KOPT-K1 (cell line): ENCODE results near the gene SNTB2.

Experiments
- H3K27ac ChIP-seq: fragments of 200-600 bp; sonication (generic); 2 replicates; pipeline ENCODE4 v1.5.1; 2016; ENCODE audit warnings: antibody characterized with exemption, mild to moderate bottlenecking, low read depth, low read length; ENCODE audit not compliant: poor library complexity, severe bottlenecking
- H3K36me3 ChIP-seq: fragments of 200-600 bp; sonication (generic); 2 replicates; pipeline ENCODE4 v1.5.1; 2017; ENCODE audit warnings: antibody characterized with exemption, mild to moderate bottlenecking, low read length, moderate library complexity; ENCODE audit not compliant: insufficient read depth
- H3K9me3 ChIP-seq: fragments of 200-600 bp; sonication (generic); 2 replicates; pipeline ENCODE4 v1.5.1; 2017; ENCODE audit warnings: antibody characterized with exemption, low read length, mild to moderate bottlenecking; ENCODE audit not compliant: insufficient read depth, poor library complexity, severe bottlenecking

The SNTB2 gene

DNA sequence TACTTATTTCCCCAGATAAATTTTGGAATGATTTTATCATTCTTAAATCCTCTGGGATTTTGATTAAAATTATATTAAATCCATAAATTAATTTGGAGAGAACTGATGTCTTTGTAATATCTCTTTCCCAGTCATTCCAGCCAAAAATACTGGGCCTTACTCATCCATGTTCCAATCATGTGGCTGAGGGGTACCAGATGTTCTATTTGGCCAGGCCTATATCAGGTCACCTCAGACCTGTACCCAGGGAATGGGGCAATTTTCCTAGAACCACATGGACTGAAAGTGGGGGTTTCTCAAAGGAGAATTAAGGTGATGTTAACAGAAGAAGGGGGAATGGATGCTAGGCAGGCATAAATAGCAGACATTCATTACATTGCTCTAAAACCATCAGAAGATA, 7.5 kb downstream of the SNTB2 start:
- Histone ChIP-seq H3K27ac (no peak overlapping the region), H3K9me3 (no peaks in the 10 kb centered on the region), H3K36me3 (no peaks in the 10 kb centered on the region)

DNA sequence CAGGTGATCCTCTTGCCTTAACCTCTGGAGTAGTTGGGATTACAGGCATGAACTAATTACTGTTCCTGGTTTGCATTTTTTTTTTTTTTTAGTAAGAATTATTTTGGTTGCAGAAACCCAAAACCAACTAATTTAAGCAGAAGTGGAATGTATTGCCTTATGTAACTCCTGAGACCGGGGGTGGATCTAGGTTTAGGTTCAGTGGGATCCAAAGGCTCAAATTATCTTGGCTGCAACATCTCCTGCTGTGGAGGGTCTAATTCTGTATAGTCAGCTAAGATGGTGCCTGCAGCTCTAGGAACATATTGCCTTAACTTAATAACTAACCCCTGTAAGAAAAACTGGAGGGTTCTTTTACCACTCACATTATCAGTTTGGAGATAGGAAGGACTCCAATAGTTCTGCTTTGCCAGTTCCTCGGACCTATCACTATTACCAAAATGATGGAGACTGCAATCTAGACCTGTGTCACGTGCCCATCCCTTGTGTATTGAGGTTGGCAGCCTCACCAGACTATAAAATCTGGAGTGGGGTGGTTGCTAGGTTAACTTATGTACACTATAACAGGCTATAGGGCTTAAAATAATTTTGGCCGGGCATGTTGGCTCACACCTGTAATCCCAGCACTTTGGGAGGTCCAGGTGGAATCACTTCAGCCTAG, 8.5 kb downstream of the SNTB2 start:
- no peak overlapping the region for H3K27ac ChIP-seq
- H3K9me3 ChIP-seq = no peaks in the 10 kb centered on the region
- H3K36me3 ChIP-seq = no peaks in the 10 kb centered on the region

DNA sequence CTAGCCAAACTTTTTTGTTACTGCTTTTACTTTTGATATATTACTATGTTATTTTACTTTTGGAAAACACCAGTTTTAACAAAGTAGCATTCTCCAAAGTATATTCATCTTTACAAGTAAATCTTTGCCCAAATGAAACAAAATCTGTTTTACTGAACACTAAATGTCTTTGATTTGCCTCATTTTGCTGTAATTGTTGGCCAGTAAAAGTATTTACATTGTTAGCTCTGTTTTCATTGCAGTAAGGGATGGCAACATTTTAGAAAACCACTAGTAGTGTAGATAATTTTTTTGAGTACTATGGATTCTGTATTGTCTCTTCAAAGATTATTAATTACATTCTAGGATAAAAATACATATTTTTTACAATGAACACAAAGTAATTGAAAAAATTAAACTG, 10.6 kb downstream of the SNTB2 start:
- H3K9me3 ChIP-seq = no peaks in the 10 kb centered on the region
- no peaks in the 10 kb centered on the region for H3K36me3 ChIP-seq
- no peak overlapping the region for H3K27ac ChIP-seq

DNA sequence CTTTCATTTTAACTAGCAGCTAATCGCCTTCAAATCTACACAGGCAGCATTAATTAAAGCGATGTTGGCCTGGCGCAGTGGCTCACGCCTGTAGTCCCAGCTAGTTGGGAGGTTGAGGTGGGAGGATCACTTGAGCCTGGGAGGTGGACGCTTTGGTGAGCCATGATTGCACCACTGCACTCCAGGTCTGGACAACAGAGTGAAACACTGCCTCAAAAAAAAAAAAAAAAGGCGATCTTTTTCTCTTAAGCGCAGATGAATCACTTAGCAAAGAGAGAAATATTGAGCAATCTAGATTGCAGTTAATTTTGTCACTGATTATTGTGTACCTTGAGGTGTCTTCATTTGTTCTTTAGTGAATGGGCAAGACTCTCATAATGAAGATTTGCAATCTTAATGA, 12.4 kb downstream of the SNTB2 start:
- Histone ChIP-seq H3K9me3 (no peaks in the 10 kb centered on the region), H3K36me3 (no peaks in the 10 kb centered on the region), H3K27ac (no peak overlapping the region)

DNA sequence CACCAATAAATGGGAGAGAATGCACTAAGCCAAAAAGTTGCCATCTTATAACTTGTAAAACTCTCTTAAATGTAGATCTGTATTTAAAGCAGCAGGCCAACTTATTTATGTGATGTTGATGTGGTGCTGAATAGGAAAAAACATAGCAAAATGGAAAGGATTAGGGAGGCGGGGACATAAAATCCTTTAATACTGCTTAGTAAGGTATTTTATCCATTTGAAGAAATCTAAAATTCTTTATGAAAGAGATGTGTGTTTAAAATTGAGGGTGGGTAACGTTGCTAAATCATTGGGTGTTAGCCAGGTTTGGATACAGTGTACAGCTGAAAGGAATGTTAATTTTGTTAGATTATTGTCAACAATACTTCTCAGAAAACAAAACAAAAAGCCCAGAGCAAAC, 14.3 kb downstream of the SNTB2 start:
- no peak overlapping the region for H3K27ac ChIP-seq

DNA sequence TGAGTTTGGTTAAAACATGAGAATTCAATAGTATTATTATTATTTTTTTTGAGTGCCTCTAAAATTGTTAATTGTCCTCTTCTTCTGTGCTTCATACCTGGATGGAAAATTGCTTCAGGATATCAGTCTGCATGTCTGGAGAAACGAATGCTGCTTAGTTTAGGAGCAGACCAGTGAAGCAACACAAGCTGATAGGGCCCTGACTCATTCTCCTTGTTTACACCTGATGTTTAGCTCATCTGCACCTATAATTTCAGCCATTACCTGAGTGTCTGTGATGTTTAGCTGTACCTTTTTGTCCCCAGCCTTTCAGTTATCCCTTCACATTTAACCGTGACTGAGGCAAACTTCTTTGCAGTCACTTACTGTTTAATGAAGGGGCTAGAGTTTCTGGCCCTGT, 14.8 kb downstream of the SNTB2 start:
- no peaks in the 10 kb centered on the region for H3K9me3 ChIP-seq
- no peak overlapping the region for H3K27ac ChIP-seq
- H3K36me3 ChIP-seq = no peaks in the 10 kb centered on the region

More for the DNA sequence above, 14.3 kb downstream of the SNTB2 start:
- H3K9me3 ChIP-seq = no peaks in the 10 kb centered on the region
- H3K36me3 ChIP-seq = no peaks in the 10 kb centered on the region

DNA sequence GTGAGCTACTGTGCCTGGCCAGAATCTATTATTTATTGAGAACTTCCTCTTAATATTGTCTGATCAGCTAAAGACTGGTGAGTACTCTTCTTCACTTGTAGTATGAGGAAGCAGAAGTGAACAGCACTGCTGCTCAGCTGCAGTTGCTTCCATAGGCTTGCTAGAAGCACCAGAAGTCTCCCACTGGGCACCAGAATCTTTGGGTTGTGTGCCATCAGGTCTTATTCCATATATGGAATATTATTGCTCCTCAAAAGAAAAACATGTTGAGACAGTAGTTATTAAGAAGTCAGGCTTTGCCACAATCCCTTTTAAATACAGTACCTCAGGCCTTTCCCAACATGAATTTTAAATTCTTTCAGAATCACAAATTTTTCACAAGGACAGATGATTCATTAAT, 17.2 kb downstream of the SNTB2 start:
- no peaks in the 10 kb centered on the region for H3K36me3 ChIP-seq
- no peak overlapping the region for H3K27ac ChIP-seq
- H3K9me3 ChIP-seq = no peaks in the 10 kb centered on the region

DNA sequence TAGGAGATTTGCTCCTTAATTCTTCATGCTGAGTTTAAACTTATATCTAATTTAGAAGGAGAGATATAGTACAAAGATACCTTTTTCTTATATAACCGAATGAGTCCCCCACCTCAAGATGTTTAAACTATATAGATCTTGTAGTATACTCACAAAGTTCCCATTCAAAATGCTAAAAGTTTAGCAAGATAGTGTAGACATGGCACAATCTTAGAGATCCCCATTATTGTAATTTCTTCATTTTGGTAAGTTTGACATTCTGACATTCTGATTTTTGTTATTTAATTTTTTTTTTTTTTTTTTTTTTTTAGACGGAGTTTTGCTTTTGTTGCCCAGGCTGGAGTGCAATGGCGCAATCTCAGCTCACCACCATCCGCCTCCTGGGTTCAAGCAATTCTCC, 22.8 kb downstream of the SNTB2 start:
- Histone ChIP-seq H3K36me3 (no peaks in the 10 kb centered on the region), H3K27ac (no peak overlapping the region), H3K9me3 (no peaks in the 10 kb centered on the region)

DNA sequence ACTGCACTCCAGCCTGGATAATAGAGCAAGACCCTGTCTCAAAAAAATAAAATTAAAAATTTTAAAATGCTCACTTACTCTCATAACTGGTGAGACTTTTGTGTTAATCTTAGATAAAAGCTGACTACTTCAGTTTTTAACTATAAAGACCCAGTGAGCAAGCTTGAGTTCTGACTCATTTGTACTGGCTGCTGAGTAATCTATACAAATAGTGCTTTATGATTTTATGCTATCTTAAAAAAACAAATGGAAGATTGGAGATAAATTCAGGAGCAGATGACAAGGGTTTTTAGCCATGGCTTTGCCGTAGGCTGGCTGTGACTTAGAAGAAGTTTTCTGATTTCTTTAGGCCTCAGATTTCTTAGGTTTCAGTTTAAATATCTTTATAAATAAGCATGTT, 30.5 kb downstream of the SNTB2 start:
- Histone ChIP-seq H3K36me3 (no peaks in the 10 kb centered on the region), H3K27ac (no peak overlapping the region), H3K9me3 (no peaks in the 10 kb centered on the region)

DNA sequence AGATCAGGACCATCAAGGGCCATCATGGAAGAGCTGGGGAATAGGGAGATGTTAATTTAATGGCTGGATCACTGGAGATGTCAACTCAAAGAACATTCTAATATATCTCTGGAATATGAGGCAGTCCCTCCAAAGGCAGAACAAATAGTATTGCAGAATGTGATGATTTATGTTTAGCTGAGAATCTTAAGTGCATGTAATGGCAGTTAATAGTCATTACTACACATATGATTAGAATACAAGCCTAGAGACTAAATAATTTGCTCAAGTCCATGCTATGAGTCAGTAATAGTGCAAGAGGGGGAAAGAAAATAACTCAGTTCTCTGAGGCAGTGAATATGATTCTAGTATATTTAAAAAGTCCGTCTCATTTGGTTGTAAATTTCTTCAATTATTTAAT, 32.3 kb downstream of the SNTB2 start:
- Histone ChIP-seq H3K27ac (no peak overlapping the region), H3K36me3 (no peaks in the 10 kb centered on the region)

DNA sequence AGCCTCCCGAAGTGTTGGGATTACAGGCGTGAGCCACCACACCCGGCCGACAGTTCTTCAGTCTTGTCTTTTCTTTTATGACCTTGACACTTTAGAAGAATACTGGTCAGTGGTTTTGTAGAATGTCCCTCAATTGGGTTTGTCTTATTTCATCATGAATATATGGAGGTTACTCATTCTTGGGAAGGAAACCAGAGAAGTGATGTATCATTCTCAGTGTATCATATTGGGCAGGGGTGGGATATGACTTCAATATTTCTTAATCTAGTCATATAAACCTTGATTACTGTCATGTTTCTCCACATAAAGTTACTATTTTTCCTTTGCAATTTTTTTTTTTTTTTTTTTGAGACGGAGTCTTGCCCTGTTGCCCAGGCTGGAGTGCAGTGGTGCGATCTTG, 36.9 kb downstream of the SNTB2 start:
- no peaks in the 10 kb centered on the region for H3K9me3 ChIP-seq
- no peak overlapping the region for H3K27ac ChIP-seq
- no peaks in the 10 kb centered on the region for H3K36me3 ChIP-seq

More for the DNA sequence above, 32.3 kb downstream of the SNTB2 start:
- H3K9me3 ChIP-seq = no peaks in the 10 kb centered on the region

DNA sequence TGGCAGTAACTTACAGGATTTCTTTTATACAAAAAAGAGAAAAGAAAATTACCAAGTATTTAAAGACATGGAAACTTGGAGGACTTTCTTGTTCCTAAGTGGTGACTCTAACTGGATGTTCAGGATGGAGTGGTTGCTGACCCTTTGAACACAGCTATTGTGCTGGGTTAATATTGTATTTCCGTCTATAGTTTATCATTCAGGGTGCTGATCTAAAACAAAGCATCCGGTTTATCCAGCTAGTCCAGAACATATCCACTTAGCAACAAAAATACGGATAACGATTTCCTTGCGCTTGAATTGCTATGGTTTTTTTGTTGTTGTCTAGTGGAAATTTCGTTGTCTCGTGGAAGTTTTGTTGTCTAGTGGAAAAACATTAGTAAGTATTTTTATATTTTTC, 38.2 kb downstream of the SNTB2 start:
- Histone ChIP-seq H3K36me3 (no peaks in the 10 kb centered on the region), H3K27ac (no peak overlapping the region), H3K9me3 (no peaks in the 10 kb centered on the region)

DNA sequence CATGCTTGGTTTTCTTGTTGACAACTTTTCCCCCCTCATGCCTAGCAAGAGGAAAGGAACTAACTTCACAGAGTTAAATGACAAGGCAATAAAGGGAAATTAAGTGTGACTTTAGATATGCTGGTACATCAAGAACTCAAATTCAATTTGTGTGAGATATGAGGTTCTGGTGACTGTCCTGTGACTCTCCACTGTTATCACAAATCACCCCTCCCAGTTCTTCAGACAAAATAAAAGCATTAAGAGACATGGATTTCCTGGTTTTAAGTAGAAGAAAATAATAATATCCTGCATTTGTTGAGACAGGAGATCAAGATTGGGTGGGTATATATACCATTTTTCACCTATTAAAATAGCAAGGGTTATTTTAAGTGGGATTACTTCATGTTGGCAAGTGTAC, 46.2 kb downstream of the SNTB2 start:
- Histone ChIP-seq H3K36me3 (peaks cover 3% of the 10 kb centered on the region; the same call in 1 of the 2 replicates), H3K27ac (no peak overlapping the region), H3K9me3 (no peaks in the 10 kb centered on the region)

DNA sequence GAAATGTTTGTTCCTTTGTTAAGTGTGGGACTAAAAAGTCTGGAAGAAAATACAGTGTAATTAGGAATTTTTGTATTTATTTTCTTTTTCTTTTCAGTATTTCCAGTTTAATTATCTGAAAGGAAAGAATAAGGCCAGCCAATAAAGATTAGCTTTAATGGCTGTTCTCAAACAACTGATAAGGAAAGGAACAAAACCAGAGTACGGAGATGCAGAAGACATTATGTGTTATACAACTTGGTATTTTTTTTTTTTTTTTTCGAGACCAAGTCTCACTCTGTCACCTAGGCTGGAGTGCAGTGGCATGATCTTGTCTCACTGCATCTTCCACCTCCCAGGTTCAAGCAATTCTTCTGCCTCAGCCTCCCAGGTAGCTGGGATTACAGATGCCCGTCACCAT, 47.5 kb downstream of the SNTB2 start:
- Histone ChIP-seq H3K36me3 (peaks cover 3% of the 10 kb centered on the region; the same call in 1 of the 2 replicates), H3K9me3 (no peaks in the 10 kb centered on the region), H3K27ac (no peak overlapping the region)

DNA sequence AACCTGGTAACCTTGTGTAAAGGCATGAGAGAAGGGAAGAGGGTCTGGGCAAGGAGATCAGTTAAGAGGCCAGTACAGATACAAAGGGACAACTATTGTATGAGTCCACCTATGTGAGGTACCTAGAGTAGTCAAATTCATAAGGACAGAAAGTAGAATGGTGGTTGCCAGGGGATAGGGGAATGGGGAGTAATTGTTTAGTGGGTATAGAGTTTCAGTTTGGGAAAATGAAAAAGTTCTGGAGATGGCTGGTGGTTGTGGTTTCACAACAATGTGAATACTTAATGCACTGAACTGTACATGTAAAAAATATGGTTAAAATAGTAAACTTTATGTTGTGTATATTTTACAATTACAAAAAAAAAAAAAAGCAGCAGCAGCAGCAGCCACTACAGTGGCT, 49.4 kb downstream of the SNTB2 start:
- Histone ChIP-seq H3K9me3 (no peaks in the 10 kb centered on the region), H3K27ac (no peak overlapping the region), H3K36me3 (peaks cover 3% of the 10 kb centered on the region)

DNA sequence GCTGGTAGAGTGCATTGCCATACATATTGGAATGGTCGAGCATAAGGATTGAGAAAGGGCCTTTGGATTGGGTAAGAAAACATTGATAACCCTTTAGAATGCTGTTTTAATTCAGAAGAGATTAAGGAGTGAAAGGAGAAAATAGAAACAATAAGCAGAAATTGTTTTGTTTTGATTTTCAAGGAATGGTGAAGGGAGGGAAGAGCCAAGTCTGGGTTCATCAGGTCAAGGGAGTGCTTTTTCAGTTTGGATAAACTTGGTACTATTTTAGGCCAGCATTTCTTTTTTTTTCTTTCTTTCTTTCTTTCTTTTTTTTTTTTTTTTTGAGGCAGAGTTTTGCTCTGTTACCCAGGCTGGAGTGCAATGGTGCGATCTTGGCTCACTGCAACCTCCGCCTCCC, 50.3 kb downstream of the SNTB2 start:
- Histone ChIP-seq H3K36me3 (peaks cover 3% of the 10 kb centered on the region), H3K27ac (no peak overlapping the region), H3K9me3 (no peaks in the 10 kb centered on the region)
